Measurements from ENCODE around the gene MACROH2A1. TPM values are rescaled to one million over a fixed set of nuclear protein-coding genes. Genes with fewer than 3 reads are reported as not detected.

Gene MACROH2A1
- total RNA-seq, 2 donors from 2014 or later, result 90.2 to 166 TPM

GRCh38 chr5:135355169-135355568 lies 43.9 kb downstream of the MACROH2A1 start:
- Mint-ChIP-seq H3K27ac (no peak overlapping the region), H3K36me3 (peaks cover 12 to 13% of the 10 kb centered on the region in 2 donors), H3K9me3 (no peaks in the 10 kb centered on the region)
- DNase-seq (ENCODE audit: low spot score in 2 of 2) (no peak), ATAC-seq (no peak)

- no peak for ATAC-seq
- Mint-ChIP-seq H3K36me3 (peaks cover 12 to 13% of the 10 kb centered on the region in 2 donors), H3K27ac (no peak overlapping the region), H3K9me3 (no peaks in the 10 kb centered on the region)
- DNase-seq (ENCODE audit: low spot score in 2 of 2), result no peak
Observed at GRCh38 chr5:135353952-135354721, 44.9 kb downstream of the MACROH2A1 start.

- Mint-ChIP-seq H3K36me3 (peaks cover 7 to 10% of the 10 kb centered on the region in 2 donors), H3K27ac (no peak overlapping the region), H3K9me3 (no peaks in the 10 kb centered on the region)
- no peak for DNase-seq (ENCODE audit: low spot score in 2 of 2)
- ATAC-seq, result no peak
Observed at GRCh38 chr5:135350536-135350935, 48.5 kb downstream of the MACROH2A1 start.

GRCh38 chr5:135349886-135350285 lies 49.1 kb downstream of the MACROH2A1 start:
- DNase-seq (ENCODE audit: low spot score in 2 of 2) (no peak), ATAC-seq (no peak)
- peak overlapping the region in 1 of 2 donors; percentile 36 for H3K27ac Mint-ChIP-seq
- H3K9me3 Mint-ChIP-seq, result no peaks in the 10 kb centered on the region
- H3K36me3 Mint-ChIP-seq, result peaks cover under 1 to 5% of the 10 kb centered on the region in 2 donors

GRCh38 chr5:135349451-135349850 lies 49.6 kb downstream of the MACROH2A1 start:
- DNase-seq (ENCODE audit: low spot score in 2 of 2) (no peak), ATAC-seq (no peak)
- H3K27ac Mint-ChIP-seq, result peak overlapping the region; percentile 14 to 65
- peaks cover 0 to 4% of the 10 kb centered on the region in 2 donors for H3K36me3 Mint-ChIP-seq
- no peaks in the 10 kb centered on the region for H3K9me3 Mint-ChIP-seq

- no peak for ATAC-seq
- Mint-ChIP-seq H3K9me3 (no peaks in the 10 kb centered on the region), H3K36me3 (no peaks in the 10 kb centered on the region), H3K27ac (peak overlapping the region in 1 of 2 donors; percentile 14)
- no peak for DNase-seq (ENCODE audit: low spot score in 2 of 2)
Observed at GRCh38 chr5:135348918-135349317, 50.1 kb downstream of the MACROH2A1 start.

DNA sequence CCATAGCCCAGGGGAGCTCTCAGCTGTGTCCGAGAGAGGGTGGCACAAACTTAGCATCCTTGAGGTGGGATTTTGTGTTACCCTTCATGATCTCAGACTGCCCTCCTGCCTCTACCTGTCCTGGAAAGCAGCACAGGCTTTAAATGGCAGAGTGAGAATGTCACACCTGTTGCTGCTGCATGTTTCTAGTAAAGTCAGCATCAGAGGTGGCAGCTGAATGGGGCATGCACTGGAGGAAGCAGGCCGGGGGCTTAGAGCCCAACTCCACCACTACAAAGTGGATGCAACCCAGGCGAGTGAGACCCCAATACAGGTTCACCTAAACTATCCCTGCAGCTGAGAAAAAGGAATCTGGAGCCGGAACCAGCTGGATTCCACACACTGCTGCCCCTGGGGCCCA lies 51.6 kb downstream of the MACROH2A1 start:
- no peak for DNase-seq (ENCODE audit: low spot score in 2 of 2)
- Mint-ChIP-seq H3K27ac (no peak overlapping the region), H3K9me3 (no peaks in the 10 kb centered on the region), H3K36me3 (peaks cover 0 to 6% of the 10 kb centered on the region in 2 donors)
- ATAC-seq, result no peak

DNA sequence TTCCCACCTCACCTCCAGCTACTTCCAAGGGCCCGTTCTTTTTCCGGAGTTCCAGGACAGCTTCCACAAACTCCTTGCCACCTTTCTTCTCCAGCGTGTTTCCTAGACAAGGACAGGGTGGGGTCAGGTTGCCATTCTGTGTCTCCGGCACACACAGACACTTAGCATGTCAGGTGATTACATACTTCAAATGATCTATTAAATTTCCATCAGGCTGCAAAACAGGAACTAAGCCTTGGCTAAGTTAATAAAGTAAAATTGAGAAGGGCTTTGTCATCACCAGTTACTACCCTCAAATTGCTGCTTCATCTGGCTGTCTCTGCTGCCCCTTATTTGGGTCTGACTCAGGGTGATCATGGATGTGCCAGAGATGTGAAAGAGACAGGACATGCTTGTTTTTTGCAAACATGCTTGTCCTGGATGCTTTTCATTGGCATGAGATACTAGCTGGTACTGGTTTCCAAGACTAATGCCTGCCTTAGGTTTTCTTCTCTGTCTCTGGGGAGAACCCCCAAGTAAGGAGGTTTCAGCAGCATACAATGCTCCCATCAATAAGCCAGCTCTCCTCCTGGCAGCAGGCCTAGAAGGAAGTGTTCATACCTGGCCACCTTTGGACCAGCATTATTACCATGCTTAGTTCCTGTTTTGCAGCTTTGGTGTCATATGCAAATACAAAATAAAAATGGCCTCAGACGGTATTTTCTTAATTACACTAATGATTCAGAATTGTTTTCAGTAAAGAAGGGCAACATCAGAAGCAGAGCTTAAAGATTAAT lies 52.9 kb downstream of the MACROH2A1 start:
- DNase-seq (ENCODE audit: low spot score in 2 of 2), result no peak
- Mint-ChIP-seq H3K27ac (peak overlapping the region; percentile 40 to 81), H3K36me3 (peaks cover 0 to 6% of the 10 kb centered on the region in 2 donors), H3K9me3 (no peaks in the 10 kb centered on the region)
- ATAC-seq, result no peak

- Mint-ChIP-seq H3K36me3 (peaks cover 0 to 6% of the 10 kb centered on the region in 2 donors), H3K9me3 (no peaks in the 10 kb centered on the region), H3K27ac (peak overlapping the region; percentile 10 to 87)
- no peak for DNase-seq (ENCODE audit: low spot score in 2 of 2)
- ATAC-seq, result no peak
Observed at GRCh38 chr5:135344349-135344748, 54.7 kb downstream of the MACROH2A1 start.

DNA sequence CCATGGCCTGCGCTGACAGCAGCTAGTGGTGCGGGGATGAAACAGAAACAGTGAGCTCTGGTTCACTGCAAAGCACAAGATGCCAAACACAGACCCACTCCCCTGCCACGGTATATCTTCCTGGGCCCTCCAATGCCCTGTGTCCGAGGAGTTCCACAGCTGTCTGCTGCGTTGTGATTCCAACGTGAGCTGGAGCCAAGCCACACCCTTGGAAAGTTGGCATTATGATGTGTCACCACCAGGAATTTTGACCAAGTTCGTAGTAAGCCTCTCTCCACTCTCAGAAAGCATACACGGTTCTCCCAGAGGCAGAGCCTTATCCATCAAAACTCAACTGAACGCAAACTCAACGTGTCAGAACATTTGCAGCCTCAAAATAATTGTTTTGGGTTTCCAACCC lies 55.6 kb downstream of the MACROH2A1 start:
- DNase-seq (ENCODE audit: low spot score in 2 of 2) (no peak), ATAC-seq (no peak)
- Mint-ChIP-seq H3K27ac (peak overlapping the region in 1 of 2 donors; percentile 87), H3K9me3 (no peaks in the 10 kb centered on the region), H3K36me3 (peaks cover 0 to 6% of the 10 kb centered on the region in 2 donors)

GRCh38 chr5:135342551-135342875 lies 56.5 kb downstream of the MACROH2A1 start:
- no peaks in the 10 kb centered on the region for H3K9me3 Mint-ChIP-seq
- peaks cover 0 to 6% of the 10 kb centered on the region in 2 donors for H3K36me3 Mint-ChIP-seq

DNA sequence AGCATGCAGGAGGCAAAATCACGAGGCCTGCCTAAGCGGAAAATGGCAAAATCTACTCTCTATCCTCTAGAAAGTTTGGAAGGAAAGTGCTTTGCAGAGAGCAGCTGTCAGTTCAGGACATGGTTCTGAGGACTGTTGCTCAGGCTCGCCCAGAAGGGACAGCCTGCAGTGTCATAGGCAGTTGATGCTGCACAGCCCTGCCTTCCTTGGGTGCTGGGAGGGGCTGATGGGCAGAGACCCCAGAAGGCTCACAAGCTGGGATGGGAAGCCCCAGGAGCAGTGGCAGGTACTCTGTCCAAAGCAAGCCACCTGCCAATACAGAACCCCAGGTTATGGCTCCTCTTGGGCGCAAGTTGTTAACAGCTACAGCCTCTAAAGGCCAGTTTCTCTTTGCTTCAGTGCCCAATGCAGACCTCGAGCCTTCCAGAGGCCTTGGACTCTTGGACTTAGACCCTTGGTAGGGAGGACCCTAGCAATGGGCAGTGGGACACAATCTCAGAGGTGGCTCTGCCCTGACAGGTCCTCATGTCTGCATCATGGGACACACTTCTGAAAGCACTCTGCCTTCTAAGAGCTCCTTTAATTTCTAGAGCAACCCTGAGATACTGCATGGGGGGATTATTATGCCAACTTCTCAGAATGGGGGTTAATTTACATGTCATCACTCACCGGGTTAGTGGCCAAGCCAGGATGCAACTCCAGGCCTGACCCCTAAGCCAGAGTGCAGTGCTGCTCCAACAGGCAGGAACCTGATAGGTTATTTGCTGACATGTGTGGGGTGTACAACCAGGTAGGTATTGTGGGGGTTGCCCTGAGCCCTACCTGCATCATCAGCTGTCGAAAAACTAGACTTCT lies 57.1 kb downstream of the MACROH2A1 start:
- H3K9me3 Mint-ChIP-seq, result no peaks in the 10 kb centered on the region
- peak overlapping the region; percentile 15 to 17 for H3K27ac Mint-ChIP-seq
- peaks cover 0 to 6% of the 10 kb centered on the region in 2 donors for H3K36me3 Mint-ChIP-seq
- DNase-seq (ENCODE audit: low spot score in 2 of 2) (no peak), ATAC-seq (no peak)

More at GRCh38 chr5:135342551-135342875, 56.5 kb downstream of the MACROH2A1 start:
- peak overlapping the region in 1 of 2 donors; percentile 17 for H3K27ac Mint-ChIP-seq
- DNase-seq (ENCODE audit: low spot score in 2 of 2) (no peak), ATAC-seq (no peak)

GRCh38 chr5:135341016-135341666 lies 57.9 kb downstream of the MACROH2A1 start:
- Mint-ChIP-seq H3K27ac (peak overlapping the region; percentile 17 to 60), H3K36me3 (peaks cover 0 to 6% of the 10 kb centered on the region in 2 donors), H3K9me3 (no peaks in the 10 kb centered on the region)
- no peak for ATAC-seq
- DNase-seq (ENCODE audit: low spot score in 2 of 2), result no peak

DNA sequence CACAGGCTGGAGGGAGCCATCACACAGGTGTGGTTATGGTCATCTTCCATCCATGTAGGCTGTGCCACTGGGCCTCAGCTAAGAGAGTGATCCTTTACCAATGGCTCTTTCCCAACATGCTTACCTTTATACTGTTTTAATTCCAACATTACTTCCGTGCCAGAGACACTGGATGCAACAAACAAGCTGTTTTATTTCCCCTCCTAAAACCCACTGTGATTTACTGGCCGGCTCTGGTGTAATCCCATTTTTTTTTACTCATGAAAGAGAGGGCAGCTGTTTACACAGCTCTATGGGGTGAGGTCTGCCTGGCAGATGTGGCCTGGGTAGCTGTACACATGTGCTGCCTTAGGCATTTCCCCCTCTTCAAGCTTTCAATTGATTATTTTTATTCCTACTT lies 58.5 kb downstream of the MACROH2A1 start:
- no peaks in the 10 kb centered on the region for H3K9me3 Mint-ChIP-seq
- H3K27ac Mint-ChIP-seq, result peak overlapping the region; percentile 17 to 60
- ATAC-seq (no peak), DNase-seq (ENCODE audit: low spot score in 2 of 2) (no peak)
- peaks cover 0 to 6% of the 10 kb centered on the region in 2 donors for H3K36me3 Mint-ChIP-seq

GRCh38 chr5:135339623-135340022 lies 59.4 kb downstream of the MACROH2A1 start:
- H3K36me3 Mint-ChIP-seq, result peaks cover 0 to 6% of the 10 kb centered on the region in 2 donors
- no peak for ATAC-seq
- H3K27ac Mint-ChIP-seq, result peak overlapping the region in 1 of 2 donors; percentile 17
- no peaks in the 10 kb centered on the region for H3K9me3 Mint-ChIP-seq
- no peak for DNase-seq (ENCODE audit: low spot score in 2 of 2)

DNA sequence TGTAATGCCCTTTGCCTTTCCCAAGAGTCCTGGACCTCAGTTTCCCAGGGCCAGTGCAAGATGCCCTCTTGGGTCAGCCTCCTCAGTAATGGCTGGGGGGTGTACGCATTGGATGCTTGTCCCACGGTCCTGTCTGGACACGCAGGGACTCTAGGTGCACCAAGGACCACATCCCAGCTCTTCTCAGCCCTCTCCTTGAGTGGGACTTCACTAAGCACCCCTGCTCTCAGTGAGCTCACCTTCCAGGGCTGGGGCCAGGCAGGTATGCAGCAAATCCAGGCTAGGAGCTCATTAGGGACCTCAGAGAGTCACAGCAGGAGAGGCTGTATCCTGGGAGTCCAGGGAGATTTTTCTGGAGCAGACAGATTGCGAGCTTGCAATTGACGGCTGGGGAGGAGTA lies 59.8 kb downstream of the MACROH2A1 start:
- H3K9me3 Mint-ChIP-seq, result no peaks in the 10 kb centered on the region
- ATAC-seq (no peak), DNase-seq (ENCODE audit: low spot score in 2 of 2) (peak in 1 of 2 donors; percentile 42)
- peaks cover 0 to 6% of the 10 kb centered on the region in 2 donors for H3K36me3 Mint-ChIP-seq
- peak overlapping the region in 1 of 2 donors; percentile 17 for H3K27ac Mint-ChIP-seq

Measured in activated naive CD4-positive, alpha-beta T cell treated with anti-CD3 and anti-CD28 coated beads, Interleukin-2, amount 50 U/mL, for 72 hours (primary cell).